HG03521 (cell line): ENCODE measurements around the gene MAB21L1.

Experiments
- ATAC-seq: cut with Tn5 transposase; IDR thresholded peaks from one replicate; pipeline ENCODE4 v1.9.1; 2021; ENCODE audit warnings: mild to moderate bottlenecking, moderate library complexity; ENCODE audit not compliant: unreplicated experiment

MAB21L1 gene

DNA sequence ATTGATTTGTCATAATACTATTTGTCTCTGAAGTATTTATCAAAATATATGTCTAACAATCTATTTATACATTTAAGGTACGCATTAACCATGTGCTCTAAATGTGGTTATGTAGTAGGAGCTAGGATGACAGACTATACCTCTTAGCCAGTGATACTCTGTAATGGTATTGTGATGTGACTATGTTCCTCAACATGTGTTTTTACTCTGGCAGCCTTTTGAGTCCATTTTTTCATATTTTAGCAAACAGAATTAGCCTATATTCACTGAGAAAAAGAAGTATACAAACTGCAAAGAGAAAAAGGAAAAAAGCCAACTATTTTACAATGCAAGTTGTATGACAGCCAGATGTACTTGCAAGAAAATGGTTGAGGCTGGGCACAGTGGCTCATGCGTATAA lies 26.7 kb downstream of the MAB21L1 start:
- no peak for ATAC-seq

DNA sequence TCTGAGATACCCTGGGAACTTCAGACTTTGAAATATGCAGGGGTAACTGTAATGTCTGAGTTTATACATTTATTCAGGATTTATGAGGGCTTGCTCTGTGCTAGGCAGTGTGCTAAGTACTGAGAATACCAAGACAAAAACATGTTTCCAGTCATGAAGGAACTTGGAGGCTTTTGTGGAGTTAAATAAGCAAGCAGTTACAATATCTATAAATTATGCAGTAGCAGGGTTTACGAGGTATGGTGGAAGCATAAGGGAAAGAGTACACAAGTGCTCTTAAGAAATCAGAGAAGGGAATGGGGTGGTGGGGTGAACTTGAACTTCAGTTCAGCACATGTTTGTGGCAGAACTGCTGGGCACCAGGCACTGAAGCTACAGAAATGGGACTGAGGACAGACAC lies 28.0 kb downstream of the MAB21L1 start:
- no peak for ATAC-seq
